CD4-positive, alpha-beta T cell treated with Interleukin-4 for 1 hour (primary cell): Measurements from ENCODE around the gene MYBL2.
A peak's percentile ranks its signal among the peaks of the same experiment; 100 is the strongest.
"Not testable (repeated sequence)": the region's sequence is repeated elsewhere in the genome, so short reads cannot be mapped to it uniquely, and the experiment has no call there.

ENCODE experiments used
- DNase-seq, 2 donors: peaks; one replicate each; pipeline ENCODE4 v3.0.0-alpha.2; 2020 to 2022

Gene MYBL2

GRCh38 chr20:43666376-43667328 lies at the start of gene MYBL2:
Gene MYBL2, plus strand, starts transcription at chr20:43667114. Its CDS starts 170 bp downstream, at chr20:43667284.
- DNase-seq, result peak; percentile 73

GRCh38 chr20:43631598-43631997 lies 35.3 kb upstream of the MYBL2 start:
- no peak for DNase-seq

- DNase-seq, result no peak
Observed at GRCh38 chr20:43636429-43636828, 30.5 kb upstream of the MYBL2 start.

- no peak for DNase-seq
Observed at GRCh38 chr20:43642548-43642947, 24.4 kb upstream of the MYBL2 start.

- DNase-seq, result no peak
Observed at GRCh38 chr20:43650997-43651525, 15.9 kb upstream of the MYBL2 start.

- DNase-seq, result not testable (repeated sequence)
Observed at GRCh38 chr20:43651650-43652184, 15.2 kb upstream of the MYBL2 start.

GRCh38 chr20:43653966-43654365 lies 12.9 kb upstream of the MYBL2 start:
- no peak for DNase-seq

- not testable (repeated sequence) for DNase-seq
Observed at GRCh38 chr20:43655176-43655575, 11.7 kb upstream of the MYBL2 start.

GRCh38 chr20:43655937-43656336 lies 11.0 kb upstream of the MYBL2 start:
- no peak for DNase-seq

- DNase-seq, result no peak
Observed at GRCh38 chr20:43658069-43658722, 8.7 kb upstream of the MYBL2 start.

GRCh38 chr20:43658723-43659419 lies 8.0 kb upstream of the MYBL2 start:
- no peak for DNase-seq

- DNase-seq, result no peak
Observed at GRCh38 chr20:43662943-43663655, 3.8 kb upstream of the MYBL2 start.

GRCh38 chr20:43665466-43666176 lies 1.3 kb upstream of the MYBL2 start:
- no peak for DNase-seq

GRCh38 chr20:43667341-43668132 lies 623 bp downstream of the MYBL2 start:
- no peak for DNase-seq

- no peak for DNase-seq
Observed at GRCh38 chr20:43669332-43669731, 2.4 kb downstream of the MYBL2 start.

- DNase-seq, result no peak
Observed at GRCh38 chr20:43670423-43670822, 3.5 kb downstream of the MYBL2 start.

- DNase-seq, result no peak
Observed at GRCh38 chr20:43676368-43676767, 9.5 kb downstream of the MYBL2 start.

- no peak for DNase-seq
Observed at GRCh38 chr20:43680981-43681380, 14.1 kb downstream of the MYBL2 start.

- DNase-seq, result peak; percentile 13 to 33
Observed at GRCh38 chr20:43681468-43681942, 14.6 kb downstream of the MYBL2 start.

- peak; percentile 9 to 85 for DNase-seq
Observed at GRCh38 chr20:43681991-43682410, 15.1 kb downstream of the MYBL2 start.
